SHP77 (cell line): ENCODE data around the gene GDA.

Source experiments
- DNase-seq, 2 experiments: peaks; one replicate each; lab custom pipeline; 2025; lab: John Stamatoyannopoulos, UW

Gene GDA

DNA sequence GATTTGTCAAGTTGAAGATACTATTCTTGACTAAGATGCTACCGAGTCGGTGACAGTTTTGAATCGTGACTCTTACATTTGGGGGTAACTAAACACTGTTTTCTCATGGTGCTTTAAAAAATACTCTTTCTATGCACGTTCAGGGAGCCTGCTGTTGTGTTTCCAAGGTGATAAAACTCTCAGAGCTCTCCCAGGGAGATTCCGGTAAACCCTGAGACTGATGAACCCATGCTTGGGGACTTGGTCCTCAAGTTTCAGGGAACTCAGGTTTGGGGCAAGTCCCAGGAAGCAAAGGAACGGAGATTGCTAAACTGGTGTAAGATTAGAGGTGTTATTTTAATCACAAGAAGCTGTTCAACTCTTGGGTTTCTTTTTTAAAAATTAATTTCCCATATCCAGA, 1.4 kb downstream of the GDA start:
- DNase-seq: no peak

DNA sequence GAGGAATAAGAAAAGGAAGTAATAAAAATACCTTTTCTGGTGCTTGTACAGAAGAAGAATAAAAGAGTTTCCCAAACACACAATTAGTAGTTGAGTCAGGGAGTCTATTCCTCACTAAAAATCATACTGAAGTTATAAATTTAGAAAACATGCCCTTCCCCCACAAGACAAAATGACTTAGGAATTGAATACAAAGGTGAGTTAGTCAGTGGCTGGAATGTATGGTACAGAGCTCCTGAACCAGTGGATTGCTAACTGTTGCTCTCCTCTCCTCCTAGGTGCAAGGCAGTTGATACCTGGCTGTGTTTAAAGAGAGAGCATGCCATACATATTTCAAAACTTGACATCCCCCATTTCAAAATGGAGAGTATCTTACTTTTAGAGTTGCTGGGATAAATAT, 1.9 kb downstream of the GDA start:
- DNase-seq: no peak

DNA sequence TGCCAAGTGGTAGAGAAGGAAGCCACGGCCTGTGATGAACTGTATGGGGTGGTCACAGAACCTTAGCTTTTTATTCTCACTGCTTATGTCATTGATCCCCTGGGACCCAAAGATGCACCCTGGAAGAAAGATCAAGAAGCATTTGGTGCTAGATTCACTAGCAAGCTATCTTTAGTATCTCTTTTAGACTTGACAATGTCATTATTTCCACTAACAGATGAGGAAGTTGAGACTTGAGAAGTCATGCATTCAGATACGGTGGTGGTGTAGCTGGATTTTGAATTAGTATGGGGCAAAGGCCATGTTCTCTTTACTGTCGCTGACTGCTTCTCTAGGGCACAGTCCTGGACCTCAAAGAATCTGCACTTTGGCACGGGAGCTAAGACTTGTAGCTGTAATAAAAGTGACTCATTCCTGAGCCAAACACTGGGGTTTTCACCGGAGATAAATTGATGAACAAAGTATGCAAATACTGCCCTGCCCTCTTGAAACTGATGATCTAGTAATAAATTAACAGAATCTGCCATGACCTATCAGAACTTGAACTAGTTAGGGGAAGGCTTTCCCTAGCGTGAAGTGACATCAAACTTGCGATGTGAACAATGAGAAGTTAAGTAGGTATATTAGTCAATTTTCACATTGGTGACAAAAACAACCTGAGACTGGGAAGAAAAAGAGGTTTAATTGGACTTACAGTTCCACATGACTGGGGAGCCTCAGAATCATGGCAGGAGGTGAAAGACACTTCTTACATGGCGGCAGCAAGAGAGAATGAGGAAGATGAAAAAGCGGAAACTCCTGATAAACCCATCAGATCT, 5.4 kb downstream of the GDA start:
- no peak for DNase-seq

DNA sequence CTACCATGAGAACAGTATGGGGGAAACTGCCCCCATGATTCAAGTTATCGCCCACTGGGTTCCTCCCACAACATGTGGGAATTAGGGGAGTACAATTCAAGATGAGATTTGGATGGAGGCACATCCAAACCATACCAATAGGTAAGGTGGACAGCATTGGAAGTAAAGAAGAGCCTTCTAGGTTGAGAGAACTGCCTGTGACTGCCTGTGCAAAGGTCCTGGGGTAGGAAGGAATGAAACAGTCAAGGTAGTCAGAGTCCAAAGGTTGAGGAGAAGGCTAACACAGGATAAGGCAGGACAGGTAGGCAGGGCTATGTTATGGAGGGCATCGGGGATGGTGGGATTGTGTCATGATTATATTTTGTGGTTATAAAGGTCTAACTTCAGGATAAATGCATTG, 6.1 kb downstream of the GDA start:
- DNase-seq: no peak

DNA sequence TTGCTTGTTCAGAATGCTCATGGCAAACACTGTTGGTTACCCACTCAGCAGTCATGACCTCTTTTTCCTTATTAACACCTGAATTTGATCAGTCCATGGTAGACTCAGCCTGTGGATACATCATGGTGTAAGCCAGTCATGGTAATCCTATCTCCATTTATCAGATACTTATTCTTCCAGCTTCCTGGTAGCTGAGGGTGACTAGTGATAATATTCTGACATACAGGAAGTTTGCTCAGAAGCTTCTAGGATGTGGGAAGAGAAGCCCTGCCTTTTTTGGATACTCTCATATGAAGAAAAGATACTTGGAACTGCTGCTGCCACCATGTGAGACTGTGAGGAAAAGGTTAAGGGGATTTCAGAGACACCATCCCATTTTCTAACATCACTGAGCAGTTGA, 7.3 kb downstream of the GDA start:
- DNase-seq: no peak

DNA sequence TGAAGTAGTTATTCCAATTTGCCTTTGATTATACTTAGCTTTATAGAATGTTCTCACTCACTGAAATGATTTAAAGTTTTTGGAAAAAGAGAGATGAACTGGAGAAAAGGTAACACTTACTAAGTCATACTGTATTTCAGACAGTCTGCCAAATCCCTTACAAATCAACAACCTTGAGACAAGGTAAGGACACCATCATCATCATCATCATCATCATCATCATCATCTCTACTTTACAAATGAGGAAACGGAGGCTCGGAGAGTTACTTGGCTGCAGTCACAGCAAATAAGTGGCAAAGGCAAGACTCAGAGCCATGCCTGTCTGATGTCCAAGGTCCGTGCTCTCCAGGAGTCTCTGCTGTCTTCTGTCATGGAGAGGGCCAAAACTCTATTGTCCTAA, 9.4 kb downstream of the GDA start:
- no peak for DNase-seq

DNA sequence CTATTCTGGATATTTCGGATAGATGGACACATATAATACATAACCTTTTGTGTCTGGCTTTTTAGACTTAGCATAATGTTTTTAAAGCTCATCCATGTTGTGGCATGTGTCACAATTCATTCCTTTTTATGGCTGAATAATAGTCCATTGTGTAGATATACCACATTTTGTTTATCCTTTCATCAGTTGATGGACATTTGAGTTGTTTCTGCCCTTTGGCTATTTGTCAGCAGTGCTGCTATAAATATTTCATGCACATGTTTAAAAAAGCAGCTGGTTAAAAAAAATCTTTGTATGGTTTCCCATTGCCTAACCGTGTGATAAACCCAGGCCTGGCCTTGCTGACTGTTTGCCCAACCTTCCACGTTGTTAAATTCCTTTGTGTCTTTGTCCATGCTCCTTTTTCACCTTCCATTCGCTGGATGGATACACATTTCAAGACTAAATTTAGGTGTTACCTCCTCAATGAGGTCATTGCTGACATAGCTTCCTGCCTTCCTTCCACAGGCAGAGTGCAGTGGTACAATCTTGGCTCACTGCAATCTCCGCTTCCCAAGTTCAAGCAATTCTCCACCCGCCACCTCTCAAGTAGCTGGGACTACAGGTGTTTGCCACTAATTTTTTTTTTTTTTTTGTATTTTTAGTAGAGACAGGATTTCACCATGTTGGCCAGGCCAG, 11.3 kb downstream of the GDA start:
- DNase-seq: no peak

DNA sequence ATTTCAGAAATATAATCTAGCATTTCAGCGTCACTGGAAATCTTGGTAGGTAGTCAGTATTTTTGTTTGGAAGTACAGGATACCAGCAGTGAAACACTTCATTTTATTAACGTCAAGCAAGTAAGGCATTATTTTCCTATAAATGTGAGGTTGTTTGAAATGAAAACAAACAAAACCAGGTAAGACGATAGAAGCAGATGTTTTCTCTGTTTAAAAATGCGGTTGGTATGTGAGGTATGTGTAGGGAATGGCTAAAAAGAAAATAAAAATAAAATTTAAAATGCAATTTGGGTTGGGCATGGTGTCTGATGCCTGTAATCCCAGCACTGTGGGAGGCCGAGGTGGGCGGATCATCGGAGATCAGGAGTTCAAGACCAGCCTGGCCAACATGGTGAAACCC, 16.1 kb downstream of the GDA start:
- DNase-seq: no peak

DNA sequence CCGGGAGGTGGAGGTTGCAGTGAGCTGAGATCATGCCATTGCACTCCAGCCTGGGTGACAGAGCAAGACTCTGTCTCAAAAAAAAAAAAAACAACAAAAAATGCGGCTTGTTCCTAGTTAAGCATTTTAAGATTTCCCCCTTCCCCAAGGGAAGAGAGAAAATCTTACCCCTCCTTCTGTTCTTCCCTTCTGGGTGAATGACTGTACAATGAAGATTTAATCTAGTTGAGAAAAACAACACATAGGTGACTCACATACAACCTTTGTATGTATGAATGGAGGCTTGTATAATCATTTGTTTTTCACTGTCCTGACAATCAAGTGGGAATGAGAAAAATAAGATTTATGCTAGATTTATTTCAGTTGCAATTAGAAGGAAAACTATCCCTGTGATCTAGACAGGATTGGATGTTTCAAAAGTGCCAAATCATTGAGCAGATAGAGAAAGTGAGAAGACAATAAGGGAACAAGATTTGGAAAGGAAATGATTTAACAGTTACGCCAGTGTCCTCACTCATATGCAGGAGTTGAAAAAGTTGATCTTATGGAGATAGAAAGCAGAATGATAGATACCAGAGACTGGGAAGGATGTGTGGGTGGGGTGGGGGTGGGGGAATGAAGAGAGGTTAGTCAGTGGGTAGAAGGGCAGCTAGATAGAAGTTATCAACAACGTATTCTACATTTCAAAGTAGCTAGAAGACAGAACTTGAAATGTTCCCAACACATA, 16.7 kb downstream of the GDA start:
- no peak for DNase-seq

DNA sequence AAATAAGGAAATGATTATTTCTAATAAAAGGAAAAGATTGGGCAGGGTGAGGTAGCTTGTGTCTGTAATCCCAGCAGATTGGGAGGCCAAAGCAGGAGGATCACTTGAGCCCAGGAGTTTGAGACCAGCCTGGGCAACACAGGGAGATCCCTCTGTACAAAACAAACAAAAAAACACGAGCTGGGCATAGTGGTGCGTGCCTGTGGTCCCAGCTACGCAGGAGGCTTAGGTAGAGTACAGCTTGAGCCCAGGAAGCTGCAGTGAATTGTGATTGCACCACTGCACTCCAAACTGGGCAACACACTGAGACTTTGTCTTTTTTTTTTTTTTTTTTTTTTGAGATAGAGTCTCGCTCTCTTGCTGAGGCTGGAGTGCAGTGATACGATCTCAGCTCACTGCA, 18.8 kb downstream of the GDA start:
- no peak for DNase-seq

DNA sequence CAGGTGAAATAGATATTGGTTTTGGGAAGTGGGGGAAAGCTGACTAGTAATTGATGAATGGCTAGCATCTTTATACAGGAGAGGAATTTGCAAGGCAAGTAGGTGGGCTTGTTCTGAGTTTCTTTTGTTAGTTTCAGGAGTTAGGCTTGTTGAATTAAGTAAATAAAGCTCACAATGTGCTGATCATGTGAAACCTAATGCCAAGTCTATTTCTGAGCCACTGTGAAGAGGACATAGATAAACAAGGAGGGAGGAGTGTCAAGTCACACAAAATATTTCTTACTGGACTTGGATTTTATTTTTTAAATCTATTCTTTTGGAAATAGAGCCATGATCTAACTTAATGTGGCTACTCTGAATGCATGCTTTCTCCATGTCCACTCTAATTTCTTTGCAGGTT, 19.9 kb downstream of the GDA start:
- DNase-seq: no peak

DNA sequence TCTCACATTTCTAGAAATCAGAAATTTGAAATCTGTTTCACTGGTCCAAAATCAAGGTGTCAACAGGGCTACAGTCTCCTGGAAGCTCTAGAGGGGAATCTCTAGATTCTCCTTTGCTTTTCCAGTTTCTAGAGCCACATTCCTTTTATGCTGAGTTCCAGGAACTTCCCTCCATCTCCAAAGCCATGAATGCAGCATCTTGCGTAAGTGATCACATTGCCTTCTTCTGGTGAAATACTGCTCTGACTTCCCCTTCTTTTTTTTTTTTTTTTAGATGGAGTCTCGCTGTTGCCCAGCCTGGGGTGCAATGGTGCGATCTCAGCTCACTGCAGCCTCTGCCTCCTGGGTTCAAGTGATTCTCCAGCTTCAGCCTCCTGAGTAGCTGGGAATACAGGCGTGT, 23.8 kb downstream of the GDA start:
- no peak for DNase-seq

DNA sequence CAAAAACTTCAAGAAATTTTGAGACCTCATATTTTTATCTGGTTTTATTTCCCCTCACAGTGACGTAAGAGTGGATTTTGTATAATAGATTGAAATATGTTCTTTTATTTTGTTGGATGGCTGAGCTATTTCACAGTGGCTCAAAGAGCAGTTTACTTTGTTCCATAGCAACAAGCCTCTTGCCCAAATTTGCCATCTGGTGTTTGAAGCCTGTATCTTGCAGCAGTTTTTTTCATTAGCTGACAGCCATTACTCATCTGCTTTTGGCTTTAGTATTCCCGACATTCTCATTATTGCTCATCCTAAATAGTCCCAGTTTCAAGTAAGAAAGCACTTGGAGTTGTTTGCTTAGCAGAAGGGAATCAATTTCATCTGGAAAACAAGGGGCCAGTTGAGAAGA, 36.3 kb downstream of the GDA start:
- DNase-seq: peak in 1 of 2 experiments; percentile 19

DNA sequence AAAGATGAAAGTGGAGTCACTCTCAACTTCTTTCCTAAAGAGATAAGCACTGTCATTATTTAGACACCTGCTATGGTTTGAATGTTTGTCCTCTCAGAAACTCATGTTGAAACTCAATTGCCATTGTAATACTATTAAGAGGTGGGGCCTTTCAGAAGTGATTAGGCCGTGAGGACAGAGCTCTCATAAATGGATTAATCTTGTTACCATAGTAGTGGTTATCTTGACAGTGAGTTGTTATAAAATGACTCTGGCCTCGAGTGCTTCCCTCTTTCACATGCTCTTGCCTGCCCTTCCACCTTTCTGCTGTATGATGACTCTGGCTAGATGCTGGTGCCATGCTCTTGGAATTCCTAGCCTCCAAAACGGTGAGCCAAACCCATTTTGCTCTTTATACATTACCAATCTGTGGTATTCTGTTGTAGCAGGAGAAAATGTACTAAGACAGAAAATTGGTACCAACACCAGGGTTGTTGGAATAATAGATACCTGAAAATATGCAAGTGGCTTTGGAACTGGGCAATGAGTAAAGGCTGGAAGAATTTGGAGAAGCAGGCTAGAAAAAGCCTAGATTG, 38.0 kb downstream of the GDA start:
- peak in 1 of 2 experiments; percentile 4 for DNase-seq

DNA sequence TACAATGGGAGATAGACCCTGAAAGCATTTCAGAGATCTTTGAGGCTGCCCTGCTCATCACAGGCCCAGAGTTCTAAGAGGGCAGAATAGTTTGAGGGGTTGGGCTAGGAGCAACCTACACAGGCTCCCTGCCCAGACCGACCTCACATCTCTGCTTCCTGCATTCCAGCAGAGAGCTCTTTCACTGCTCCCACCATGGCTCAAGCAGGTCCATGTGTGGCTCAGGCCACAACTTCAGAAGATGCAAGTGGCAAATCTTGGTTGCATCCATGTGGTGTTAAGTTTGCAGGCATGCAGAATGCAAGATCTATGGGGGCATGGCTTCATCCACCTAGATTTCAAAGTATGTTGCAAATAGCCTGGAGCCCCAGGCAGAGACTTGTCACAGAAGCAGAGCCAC, 39.0 kb downstream of the GDA start:
- no peak for DNase-seq

DNA sequence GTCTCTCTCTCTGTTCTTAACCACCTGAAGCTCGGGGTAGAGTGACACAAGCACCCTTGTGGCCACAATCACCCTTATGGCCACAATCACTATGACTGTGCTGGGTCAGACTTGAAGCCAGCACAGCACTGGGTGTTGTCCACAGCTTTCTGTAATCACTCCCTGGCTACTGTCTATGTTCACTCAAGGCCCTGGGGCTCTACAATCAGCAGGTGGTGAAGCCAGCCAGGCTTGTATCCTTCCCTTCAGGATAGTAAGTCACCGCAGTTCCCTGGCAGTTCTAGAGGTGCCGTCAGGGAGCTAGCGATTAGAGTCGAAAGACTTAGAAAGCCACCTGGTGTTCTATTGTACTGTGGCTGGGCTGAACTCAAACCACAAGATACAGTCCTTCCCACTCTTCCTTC, 44.2 kb downstream of the GDA start:
- no peak for DNase-seq

DNA sequence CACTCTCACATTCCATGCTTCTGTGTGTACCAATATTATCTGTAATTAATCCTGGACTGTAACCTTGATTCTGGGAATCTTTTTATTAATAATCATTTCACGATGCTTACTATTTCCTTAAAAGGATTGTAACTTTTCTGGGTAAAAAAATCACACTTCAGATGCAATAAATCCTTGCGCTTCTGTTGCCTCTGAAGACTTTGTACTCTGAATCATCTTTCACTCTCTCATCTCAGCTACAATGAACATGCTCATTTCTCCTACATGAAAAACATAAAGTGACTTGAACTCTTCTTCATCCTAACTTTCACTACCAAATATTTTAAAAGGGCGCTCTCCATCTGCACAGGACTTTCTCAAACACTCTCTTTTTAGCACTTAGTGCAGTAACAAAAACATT, 50.0 kb downstream of the GDA start:
- no peak for DNase-seq

DNA sequence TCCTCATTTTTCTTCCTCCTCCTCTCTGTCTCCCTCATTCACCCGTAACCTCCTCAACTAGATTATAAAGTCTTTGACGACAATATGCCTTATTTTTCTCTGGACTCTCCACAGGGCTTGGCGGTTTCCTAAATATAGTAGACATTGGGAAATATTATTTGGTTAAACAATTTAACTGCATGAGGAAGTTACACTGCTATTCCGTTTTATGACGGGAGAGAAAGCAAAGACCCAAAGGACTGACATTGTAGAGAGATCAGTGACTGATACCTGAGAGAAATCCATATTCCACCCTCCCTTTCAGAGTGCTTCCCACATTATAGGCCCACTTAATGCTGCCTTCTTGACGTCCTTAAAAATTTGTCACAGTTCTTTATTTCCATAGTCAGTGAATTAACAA, 51.2 kb downstream of the GDA start:
- DNase-seq: no peak

DNA sequence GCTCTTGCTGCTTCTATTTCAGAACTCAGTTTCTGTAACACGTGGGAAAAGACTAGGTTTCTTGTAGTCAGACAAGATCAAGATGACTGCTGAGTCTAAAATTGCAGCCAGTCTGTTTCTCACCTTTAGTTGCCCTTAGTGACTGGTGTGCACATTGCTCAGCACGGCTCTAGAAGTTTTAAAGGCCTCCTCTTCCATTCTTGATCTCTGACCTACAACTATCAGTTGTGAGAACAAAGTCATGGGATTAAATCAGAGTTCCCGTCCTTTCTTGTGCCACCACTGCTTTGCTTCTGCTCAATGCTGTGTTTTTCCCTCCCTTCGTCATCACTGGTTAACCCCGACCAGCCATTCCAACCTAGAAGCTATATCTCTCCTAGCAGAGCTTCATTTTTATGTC, 52.8 kb downstream of the GDA start:
- no peak for DNase-seq

DNA sequence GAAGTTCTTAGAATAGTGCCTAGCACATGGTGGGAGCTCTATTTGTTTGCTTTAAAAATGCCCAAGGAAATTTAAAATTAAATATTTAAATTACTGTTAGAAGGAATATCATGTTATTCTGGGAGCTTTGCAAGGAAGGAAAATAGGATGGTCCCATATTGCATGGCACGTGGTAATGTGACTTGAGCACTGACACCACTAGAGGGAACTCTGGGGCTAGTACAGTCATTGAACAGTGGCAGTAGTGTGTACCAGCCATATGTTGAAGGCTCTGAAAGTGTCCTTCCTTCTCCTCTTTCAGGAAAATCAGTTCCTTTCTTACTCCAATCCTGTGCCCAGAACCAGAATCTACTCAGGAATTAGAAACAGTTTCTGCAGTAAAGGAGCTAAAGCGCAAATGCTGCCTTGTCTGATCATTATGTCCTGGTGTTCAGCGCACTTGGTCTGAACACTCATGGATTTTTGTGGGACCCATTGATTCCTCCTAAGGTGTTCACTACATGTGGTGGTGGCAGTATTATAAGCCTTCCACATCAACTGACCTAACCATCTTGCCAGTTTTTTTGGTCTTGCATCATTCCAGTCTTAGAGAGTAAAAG, 54.1 kb downstream of the GDA start:
- DNase-seq: peak; percentile 43 to 63

DNA sequence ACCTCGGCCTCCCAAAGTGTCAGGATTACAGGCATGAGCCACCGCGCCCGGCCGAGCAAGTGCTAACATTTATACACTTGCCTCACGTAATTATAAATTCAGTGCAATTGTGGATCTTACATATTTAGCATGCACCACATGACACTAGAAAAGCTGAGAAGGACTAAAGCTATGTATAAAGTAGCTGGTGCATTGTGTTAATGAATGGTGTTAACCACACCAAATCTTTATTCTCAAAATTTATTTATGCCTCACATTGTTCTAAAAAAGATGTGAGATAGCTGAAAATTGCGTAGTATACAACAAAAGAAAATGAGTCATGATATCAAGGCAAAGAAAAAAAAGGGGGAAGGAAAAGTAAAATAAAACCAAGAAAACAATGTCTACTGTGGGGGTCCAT, 54.8 kb downstream of the GDA start:
- no peak for DNase-seq

DNA sequence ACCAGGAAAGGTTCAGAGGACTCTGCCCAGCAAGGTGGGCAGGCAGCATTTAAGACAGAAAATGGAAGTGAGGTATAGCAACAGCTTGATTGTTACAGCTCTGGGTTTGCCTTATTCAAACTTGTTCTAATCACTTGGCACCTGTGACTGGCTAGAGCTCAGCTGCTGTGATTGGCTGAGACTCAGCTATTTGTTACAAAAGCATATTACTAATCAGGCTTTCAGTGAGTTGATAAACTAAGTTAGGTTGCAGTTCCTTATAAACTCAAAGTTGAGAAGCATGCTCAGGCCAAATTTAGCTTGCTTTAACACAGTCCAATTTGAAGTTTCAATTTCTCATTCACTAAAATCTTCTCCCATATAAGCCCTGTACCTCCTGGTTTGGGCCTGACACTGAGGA, 56.3 kb downstream of the GDA start:
- no peak for DNase-seq
